Measurements from ENCODE around the gene C1GALT1C1.
"Not testable (repeated sequence)": the region's sequence is repeated elsewhere in the genome, so short reads cannot be mapped to it uniquely, and the experiment has no call there.

The C1GALT1C1 gene

DNA sequence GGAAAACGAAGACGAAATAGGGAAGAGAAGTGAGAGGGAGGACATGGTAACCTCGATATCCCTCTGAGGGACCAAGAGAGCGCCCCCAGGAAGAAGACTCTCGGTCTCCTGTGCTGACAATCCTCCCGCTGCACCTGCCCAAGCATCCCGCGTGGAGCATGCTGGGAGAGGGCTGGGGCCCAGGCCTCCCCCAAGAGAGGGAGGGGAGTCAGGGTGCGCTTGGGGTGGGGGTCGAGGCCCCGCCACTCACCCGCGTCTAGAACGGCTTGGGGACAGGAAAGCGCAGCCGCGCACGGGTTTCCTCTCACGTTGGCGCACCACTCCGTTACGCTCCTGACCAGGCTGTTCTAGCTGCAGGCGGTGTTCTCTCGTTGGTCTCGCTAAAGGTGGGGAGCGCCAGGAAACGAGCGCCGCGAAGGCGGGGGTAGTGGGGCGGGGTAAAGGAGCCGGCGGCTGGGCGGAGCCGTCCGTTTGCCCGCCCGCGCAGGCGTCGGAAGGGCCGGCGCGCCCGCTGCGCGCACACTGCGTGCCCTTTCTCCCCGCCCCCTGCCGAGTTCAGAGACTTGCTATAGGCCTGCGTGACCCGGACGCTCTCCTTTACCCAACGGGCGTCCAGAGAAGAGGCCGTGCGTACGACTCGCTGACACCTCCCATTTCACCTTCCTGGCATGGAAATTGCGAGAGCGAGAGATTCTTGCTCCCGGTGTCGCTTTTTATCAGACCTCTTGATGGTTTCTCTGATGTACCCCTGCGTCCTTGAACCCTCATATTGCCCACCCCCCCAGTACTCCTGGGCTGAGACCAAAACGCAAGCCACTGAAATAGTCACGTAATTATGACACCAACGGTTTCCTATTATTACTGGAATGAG lies at the start of gene C1GALT1C1:
Gene C1GALT1C1, minus strand, starts transcription at position 388 of the 871 bp plus-strand sequence. CDS start 2,888 bp downstream, outside the sequence.
- DNase-seq (ENCODE audit: low read depth): peak; percentile 90

- peak; percentile 34 for DNase-seq (ENCODE audit: low read depth)
These were observed 47.3 kb upstream of the C1GALT1C1 start for GRCh38 chrX:120677004-120677652.

DNA sequence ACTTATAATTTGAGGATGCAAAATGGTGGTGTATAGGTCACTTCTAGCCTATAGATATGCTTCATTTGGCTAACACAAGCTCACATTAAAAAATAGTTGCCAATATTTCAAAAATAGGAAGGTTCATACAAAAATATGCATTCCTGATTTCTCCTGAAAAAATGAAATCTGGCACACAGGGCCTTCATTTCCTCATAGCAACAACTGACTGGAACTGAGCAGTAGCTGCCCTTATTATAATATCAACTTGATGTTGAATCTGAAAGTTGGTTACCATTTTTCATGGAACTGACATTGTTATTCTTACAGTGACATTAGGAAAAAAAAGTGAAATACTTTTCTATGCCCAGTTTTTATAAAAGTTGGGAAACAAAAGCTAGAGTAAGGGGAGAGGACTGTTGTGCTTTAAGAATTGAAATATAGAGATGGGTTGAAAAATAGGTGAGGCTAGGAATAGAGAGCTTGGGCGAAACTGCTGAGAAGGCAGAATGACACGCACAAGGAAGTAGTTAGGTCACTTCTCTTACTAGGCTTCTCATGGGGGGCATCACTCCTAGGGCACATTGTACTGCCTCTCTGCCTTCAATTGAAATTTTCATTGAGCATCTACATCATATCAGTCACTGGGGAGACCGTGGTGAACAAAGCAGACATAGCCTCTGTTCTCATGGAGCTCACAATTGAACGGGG lies 43.1 kb upstream of the C1GALT1C1 start:
- DNase-seq (ENCODE audit: low read depth): no peak

DNA sequence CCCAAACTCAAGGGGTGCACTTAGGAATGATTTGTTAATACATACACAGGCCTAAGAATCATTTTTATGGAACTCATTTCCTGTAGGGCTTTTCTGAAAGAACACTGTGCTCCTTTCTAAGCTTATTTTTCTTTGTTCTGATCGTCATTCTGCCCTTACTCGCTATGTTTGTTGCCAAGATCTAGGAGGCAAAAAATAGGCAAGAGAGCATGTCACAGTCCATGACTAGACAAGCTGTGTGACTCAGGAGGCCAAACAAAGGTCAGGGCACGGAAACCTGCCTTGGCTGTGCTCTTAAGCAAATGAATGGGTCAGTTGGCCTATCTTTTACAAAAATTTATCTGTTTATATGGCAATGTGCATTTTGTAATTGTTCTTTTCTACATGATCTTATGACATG lies 42.5 kb upstream of the C1GALT1C1 start:
- DNase-seq (ENCODE audit: low read depth): peak; percentile 97

- peak; percentile 93 for DNase-seq (ENCODE audit: low read depth)
These were observed 42.1 kb upstream of the C1GALT1C1 start for GRCh38 chrX:120671963-120672362.

DNA sequence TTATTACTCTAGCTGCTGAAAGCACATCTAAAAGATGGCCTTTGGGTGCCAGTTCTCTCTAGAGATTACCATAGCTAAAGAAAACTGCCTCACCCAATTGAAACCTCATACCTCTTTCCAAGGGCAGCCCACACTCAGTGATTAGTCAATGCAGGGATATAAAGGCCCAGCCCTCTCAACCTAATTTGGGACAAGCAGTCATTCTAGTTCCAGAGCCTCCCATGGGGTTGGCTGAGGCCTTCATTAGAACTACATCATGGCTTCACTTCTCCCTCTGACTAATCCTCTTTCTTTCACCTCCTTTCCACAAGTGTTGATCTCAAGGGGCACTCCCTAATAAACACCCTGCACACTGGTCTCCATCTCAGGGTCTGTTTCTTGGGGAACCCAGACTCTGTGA lies 38.5 kb upstream of the C1GALT1C1 start:
- no peak for DNase-seq (ENCODE audit: low read depth)

GRCh38 chrX:120664535-120664934 lies 34.7 kb upstream of the C1GALT1C1 start:
- not testable (repeated sequence) for DNase-seq (ENCODE audit: low read depth)

- peak; percentile 43 for DNase-seq (ENCODE audit: low read depth)
These were observed 34.2 kb upstream of the C1GALT1C1 start for GRCh38 chrX:120664081-120664480.

GRCh38 chrX:120662662-120663061 lies 32.8 kb upstream of the C1GALT1C1 start:
- DNase-seq (ENCODE audit: low read depth): no peak

GRCh38 chrX:120660637-120661036 lies 30.8 kb upstream of the C1GALT1C1 start:
- DNase-seq (ENCODE audit: low read depth): no peak

DNA sequence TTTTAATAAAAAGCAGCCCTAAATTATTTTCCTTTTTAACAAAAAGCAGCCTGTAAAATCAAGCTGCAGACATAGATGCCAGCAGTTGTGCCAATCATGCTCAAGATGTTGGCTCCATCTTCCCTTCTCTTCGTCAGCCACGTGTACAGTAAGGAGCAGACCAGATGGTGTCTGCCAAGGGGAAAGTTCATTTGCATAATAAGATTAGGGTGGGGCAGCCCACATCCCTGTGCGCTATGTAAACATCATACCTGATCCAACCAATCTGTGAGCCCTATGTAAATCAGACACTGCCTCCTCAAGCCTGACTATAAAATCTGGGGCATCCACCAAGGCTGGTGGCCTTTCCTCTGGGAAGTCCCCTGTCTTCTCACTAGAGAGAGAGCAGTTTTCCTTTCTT lies 23.1 kb upstream of the C1GALT1C1 start:
- no peak for DNase-seq (ENCODE audit: low read depth)

GRCh38 chrX:120652256-120652655 lies 22.4 kb upstream of the C1GALT1C1 start:
- not testable (repeated sequence) for DNase-seq (ENCODE audit: low read depth)

DNA sequence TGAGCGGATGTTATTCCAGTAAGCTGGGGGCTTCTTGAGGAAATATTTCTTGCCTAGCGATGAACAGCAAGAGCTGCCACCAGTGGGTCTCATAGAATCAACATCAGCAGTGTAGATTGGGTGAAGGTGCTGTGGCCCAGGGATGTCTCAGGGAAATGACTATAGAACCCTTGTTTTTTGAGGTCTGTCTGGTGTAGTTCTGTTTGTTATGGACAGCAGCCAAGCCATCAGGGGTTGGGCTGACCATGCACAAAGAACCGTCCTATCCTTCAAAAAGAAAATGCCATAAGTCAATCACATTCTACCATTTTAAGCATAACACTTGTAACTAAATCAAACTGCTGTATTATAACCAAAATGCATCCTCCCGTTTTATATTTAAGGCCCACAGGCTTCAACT lies 17.3 kb upstream of the C1GALT1C1 start:
- DNase-seq (ENCODE audit: low read depth): no peak

- no peak for DNase-seq (ENCODE audit: low read depth)
These were observed 13.0 kb upstream of the C1GALT1C1 start for GRCh38 chrX:120642871-120643270.

DNA sequence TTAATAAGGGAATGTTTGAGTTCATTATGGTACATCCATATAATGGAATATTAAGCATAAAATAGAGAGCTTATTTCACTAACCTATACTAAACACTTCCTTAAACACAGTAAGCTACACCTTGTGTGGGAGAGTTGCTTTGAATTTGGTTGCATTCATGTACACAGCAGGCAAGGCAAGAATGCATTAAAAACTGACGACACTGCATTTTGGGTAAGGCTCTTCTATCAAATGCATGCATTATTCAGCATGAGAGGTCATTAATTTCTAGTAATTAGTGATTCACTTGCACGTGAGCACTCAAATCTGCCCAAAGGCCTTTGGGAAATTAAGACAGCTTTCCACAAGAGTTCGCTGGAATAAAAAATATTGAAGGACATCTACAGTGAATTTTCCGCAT lies 8.8 kb upstream of the C1GALT1C1 start:
- DNase-seq (ENCODE audit: low read depth): no peak

- DNase-seq (ENCODE audit: low read depth): peak; percentile 21
These were observed 4.5 kb downstream of the C1GALT1C1 start for GRCh38 chrX:120625371-120625770.

DNA sequence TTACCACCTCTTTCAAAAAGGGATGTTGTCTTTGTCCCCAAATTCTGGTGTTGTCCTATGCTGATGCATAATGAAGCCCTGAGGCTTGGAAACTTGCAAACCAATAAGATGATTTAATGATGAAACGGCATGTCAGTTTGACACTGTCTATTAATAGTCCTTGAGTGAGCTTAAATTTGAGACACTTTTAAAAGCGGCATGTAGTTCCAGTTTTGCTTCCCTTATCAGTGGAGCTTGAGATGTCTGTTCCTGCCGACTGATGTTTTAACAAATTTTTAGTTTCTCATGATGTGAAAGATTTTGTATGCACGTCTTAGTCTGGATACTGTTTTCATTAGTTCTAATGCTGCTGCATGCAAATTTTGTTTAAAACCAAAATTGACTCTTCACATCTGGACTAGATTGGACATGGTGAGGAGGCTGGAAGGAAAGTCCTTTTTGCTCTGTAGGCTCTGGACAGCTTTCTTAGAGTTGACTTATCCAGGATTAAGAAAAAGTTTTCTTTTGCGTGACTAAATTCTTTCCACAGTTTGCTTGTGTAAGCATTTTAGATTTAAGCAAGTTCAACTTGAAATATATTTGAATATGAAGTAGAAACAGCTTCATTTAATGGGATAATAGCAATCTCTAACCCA lies 11.7 kb downstream of the C1GALT1C1 start:
- no peak for DNase-seq (ENCODE audit: low read depth)

- DNase-seq (ENCODE audit: low read depth): no peak
These were observed 15.0 kb downstream of the C1GALT1C1 start for GRCh38 chrX:120614816-120615215.

DNA sequence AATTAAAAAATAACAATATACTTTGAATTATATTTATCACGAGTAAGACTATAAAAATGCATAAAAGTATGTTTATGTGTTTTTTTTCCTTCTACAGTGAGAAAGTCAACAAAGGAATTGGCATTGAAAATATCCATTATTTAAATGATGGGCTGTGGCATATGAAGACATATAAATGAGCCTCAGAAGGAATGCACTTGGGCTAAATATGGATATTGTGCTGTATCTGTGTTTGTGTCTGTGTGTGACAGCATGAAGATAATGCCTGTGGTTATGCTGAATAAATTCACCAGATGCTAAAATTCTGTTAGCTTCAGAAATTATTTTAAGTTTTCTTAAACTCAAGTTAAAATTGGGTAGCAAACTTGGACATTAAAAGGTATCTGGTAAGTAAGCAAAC lies 17.8 kb downstream of the C1GALT1C1 start:
- DNase-seq (ENCODE audit: low read depth): no peak

GRCh38 chrX:120604361-120604782 lies 25.5 kb downstream of the C1GALT1C1 start:
- peak; percentile 71 for DNase-seq (ENCODE audit: low read depth)

- DNase-seq (ENCODE audit: low read depth): peak; percentile 97
These were observed 26.0 kb downstream of the C1GALT1C1 start, which contains the start of gene MCTS1 for GRCh38 chrX:120603707-120604360. MCTS1 (plus strand) TSS chrX:120604101; CDS start chrX:120604237, 136 bp downstream.

GRCh38 chrX:120585702-120586101 lies 44.2 kb downstream of the C1GALT1C1 start:
- DNase-seq (ENCODE audit: low read depth): no peak
